Measurements from ENCODE around the gene SLC37A1. TPM values are rescaled to one million over a fixed set of nuclear protein-coding genes. Genes with fewer than 3 reads are reported as not detected.

Gene SLC37A1
- total and polyA plus RNA-seq, 8 donors: 8.9 to 26.8 (median 10.5) TPM

DNA sequence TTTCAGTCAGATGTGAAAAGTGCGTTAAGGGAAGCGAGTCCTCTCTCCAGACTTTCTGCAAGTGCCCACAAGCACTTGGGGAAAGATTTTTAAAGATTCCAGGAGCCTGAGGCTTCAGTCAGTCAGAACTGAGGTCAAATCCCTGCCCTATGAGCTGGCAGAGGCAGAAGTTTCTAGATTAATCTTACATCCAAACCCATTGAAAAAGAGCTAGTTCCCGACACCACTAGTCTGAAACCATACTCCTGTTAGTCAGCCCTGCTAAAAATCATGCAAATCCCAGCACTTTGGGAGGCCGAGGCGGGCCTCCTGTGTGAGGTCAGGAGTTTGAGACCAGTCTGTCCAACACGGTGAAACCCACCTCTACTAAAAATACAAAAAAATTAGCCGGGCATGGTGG, 38.6 kb upstream of the SLC37A1 start:
- TF ChIP-seq, protein P1, sequence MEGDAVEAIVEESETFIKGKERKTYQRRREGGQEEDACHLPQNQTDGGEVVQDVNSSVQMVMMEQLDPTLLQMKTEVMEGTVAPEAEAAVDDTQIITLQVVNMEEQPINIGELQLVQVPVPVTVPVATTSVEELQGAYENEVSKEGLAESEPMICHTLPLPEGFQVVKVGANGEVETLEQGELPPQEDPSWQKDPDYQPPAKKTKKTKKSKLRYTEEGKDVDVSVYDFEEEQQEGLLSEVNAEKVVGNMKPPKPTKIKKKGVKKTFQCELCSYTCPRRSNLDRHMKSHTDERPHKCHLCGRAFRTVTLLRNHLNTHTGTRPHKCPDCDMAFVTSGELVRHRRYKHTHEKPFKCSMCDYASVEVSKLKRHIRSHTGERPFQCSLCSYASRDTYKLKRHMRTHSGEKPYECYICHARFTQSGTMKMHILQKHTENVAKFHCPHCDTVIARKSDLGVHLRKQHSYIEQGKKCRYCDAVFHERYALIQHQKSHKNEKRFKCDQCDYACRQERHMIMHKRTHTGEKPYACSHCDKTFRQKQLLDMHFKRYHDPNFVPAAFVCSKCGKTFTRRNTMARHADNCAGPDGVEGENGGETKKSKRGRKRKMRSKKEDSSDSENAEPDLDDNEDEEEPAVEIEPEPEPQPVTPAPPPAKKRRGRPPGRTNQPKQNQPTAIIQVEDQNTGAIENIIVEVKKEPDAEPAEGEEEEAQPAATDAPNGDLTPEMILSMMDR (IDR thresholded peaks at IDR 0.05): no peak
- no peak overlapping the region for H3K27ac ChIP-seq
- DNase-seq (no peak), ATAC-seq (no peak)
- no peak overlapping the region for H3K4me3 ChIP-seq
- no peaks in the 10 kb centered on the region for H3K36me3 ChIP-seq
- intact Hi-C loops (cut with DNase I): no loop called here
- H3K4me1 ChIP-seq: peaks cover 0 to 7% of the 10 kb centered on the region in 2 donors
- no peaks in the 10 kb centered on the region for H3K9me3 ChIP-seq
- H3K27me3 ChIP-seq: no peaks in the 10 kb centered on the region

DNA sequence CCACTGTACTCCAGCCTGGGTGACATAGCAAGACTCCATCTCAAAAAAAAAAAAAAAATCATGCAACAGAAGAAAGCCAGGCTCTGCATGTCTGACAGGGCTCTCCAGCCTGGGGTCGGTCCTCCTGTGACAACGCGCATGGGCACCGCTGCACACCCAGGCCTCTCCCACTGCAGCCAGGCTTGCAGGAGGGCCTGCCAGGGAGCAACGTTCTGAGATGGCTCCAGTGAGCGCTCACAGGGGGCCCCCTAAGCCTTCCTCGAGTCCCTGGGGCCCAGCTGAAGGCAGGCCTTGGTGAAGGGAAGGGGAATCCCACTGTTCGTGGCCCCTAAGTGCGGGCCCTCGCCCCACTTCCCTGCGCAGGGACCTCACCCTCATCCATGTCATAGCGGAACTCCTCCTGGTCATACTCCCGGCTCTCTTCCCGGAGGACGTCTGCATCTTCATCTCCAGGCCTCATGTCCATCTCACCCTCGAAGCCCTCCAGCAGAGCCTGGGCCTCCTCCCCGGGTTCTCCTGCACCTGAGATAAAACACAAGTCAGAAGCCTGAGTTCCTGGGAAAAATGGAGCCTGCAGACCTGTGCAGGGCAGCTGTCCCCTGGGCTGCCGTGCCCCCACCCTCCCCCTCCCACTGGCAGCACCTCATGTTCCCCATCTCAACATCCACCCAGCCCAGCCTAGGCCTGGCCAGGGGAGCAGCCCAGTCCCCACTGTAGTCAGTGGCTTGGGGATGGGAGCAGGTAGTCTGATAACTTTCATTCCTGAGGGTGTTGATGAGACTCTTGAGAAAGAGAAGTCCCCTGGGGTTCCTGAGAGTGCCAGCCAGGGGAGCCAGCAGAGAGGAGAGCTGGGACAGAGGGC, 37.9 kb upstream of the SLC37A1 start:
- Histone ChIP-seq H3K4me1 (peaks cover 0 to 7% of the 10 kb centered on the region in 2 donors), H3K36me3 (no peaks in the 10 kb centered on the region), H3K27me3 (no peaks in the 10 kb centered on the region), H3K9me3 (no peaks in the 10 kb centered on the region), H3K27ac (no peak overlapping the region), H3K4me3 (no peak overlapping the region)
- no peak for ATAC-seq
- no peak for DNase-seq
- intact Hi-C loops (cut with DNase I): no loop called here
- TF ChIP-seq, protein P1 (IDR thresholded peaks at IDR 0.05): no peak

DNA sequence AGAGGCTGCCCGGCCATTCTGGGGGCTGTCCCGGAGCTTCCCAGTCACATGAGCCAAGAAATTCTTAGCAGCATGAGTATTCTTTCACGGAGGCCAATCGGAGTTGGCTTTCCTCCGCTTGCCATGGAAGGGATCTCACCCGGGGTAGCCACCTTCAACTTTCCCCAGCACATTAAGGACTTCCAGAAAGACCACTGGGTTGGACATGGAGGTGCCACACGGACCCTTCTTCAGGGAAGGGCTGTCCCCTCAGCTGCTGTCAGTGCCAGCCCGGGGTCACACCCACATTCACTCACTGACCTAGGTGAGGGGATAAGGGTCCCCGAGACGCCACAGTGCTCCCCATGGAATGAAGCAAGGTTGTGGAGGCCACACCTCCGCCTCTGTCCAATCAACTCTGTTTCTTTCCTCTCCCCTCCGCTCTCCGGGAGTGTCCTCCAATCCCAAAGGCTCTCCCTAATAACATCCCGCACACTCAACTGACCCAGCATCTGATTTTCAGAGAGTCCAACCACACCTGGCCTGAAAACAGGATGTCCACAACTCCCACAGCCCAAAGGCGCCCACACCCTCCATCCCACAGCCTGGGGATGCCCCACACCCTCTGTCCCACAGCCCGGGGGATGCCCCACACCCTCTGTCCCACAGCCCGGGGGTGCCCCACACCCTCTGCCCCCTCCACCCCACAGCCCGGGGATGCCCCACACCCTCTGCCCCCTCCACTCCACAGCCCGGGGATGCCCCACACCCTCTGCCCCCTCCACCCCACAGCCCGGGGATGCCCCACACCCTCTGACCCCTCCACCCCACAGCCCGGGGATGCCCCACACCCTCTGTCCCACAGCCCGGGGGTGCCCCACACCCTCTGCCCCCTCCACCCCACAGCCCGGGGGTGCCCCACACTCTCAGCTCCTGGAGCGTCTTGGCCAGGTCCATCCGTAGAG, 37.0 kb upstream of the SLC37A1 start:
- H3K4me3 ChIP-seq: no peak overlapping the region
- H3K36me3 ChIP-seq: no peaks in the 10 kb centered on the region
- no peaks in the 10 kb centered on the region for H3K9me3 ChIP-seq
- DNase-seq: no peak
- TF ChIP-seq, protein P1 (IDR thresholded peaks at IDR 0.05): no peak
- H3K27ac ChIP-seq: no peak overlapping the region
- H3K27me3 ChIP-seq: no peaks in the 10 kb centered on the region
- ATAC-seq: no peak
- peaks cover 0 to 7% of the 10 kb centered on the region in 2 donors for H3K4me1 ChIP-seq
- intact Hi-C loops (cut with DNase I): no loop called here

DNA sequence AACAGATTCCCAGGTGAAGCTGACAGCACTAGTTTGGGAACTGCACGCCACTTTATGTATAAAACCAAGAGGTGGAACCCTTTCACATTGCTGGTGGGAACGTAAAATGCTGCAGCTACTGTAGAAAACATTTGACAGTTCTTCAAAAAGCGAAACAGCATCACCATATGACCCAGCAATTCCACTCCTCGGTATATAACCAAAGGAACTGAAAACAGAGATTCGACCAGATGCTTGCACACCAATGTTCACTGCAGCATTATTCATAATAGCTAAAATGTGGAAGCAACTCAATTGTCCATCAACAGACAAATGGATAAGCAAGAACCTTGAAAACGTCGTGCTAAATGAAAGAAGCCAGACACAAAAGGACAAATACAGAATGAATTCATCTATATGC, 35.1 kb upstream of the SLC37A1 start:
- no peak for ATAC-seq
- TF ChIP-seq, protein P1 (IDR thresholded peaks at IDR 0.05): no peak
- Histone ChIP-seq H3K4me3 (no peak overlapping the region), H3K9me3 (no peaks in the 10 kb centered on the region), H3K4me1 (peaks cover 0 to 7% of the 10 kb centered on the region in 2 donors), H3K36me3 (no peaks in the 10 kb centered on the region), H3K27me3 (no peaks in the 10 kb centered on the region), H3K27ac (no peak overlapping the region)
- intact Hi-C loops (cut with DNase I): no loop called here
- no peak for DNase-seq

DNA sequence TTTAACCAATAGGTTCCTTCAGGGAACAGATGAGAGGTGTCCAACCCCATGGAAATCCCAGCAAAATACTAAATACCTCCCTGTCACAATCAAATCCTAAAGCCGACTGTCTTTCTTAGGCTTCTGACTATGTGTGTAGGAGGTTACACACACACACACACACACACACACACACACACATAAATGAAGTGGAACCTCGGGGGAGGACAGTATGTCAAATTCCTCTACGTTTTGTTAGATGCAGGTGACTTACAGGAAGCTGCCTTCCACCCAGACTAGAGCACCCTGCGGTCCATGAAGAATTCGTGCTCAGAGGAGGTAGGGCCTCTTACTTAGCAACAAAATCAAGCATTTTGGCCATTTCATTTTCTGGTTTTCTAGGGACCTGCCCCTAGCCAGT, 34.1 kb upstream of the SLC37A1 start:
- DNase-seq (no peak), ATAC-seq (no peak)
- intact Hi-C loops (cut with DNase I): no loop called here
- Histone ChIP-seq H3K27me3 (no peaks in the 10 kb centered on the region), H3K36me3 (no peaks in the 10 kb centered on the region), H3K4me3 (no peak overlapping the region), H3K27ac (no peak overlapping the region), H3K9me3 (no peaks in the 10 kb centered on the region), H3K4me1 (no peaks in the 10 kb centered on the region)
- TF ChIP-seq, protein P1 (IDR thresholded peaks at IDR 0.05): no peak
